ENCODE measurements around the gene STRBP. TPM values are rescaled to one million over a fixed set of nuclear protein-coding genes. Genes with fewer than 3 reads are reported as not detected.

Gene STRBP
- total RNA-seq, 1 donor from 2014 or later: 99.4 TPM

- Histone ChIP-seq H3K9ac (no peak overlapping the region), H3K4me1 (peaks cover 29% of the 10 kb centered on the region), H3K9me3 (ENCODE audit: low read depth) (no peaks in the 10 kb centered on the region), H3K27ac (no peak overlapping the region), H3K27me3 (no peaks in the 10 kb centered on the region), H3K4me3 (no peak overlapping the region), H3K4me2 (no peak overlapping the region), H2AFZ (replicated peaks) (no peak overlapping the region), H4K20me1 (ENCODE audit: low read depth) (no peaks in the 10 kb centered on the region), H3F3A (ENCODE audit: low read depth) (peaks cover 12% of the 10 kb centered on the region), H3K36me3 (no peaks in the 10 kb centered on the region), H3K79me2 (ENCODE audit: low read depth) (no peaks in the 10 kb centered on the region)
- H3K4me3 Mint-ChIP-seq: no peak overlapping the region
- H3K4me1 Mint-ChIP-seq: peaks cover 11% of the 10 kb centered on the region
- no peaks in the 10 kb centered on the region for H3K9me3 Mint-ChIP-seq
- H3K36me3 Mint-ChIP-seq: no peaks in the 10 kb centered on the region
- H3K27ac Mint-ChIP-seq: no peak overlapping the region
- H3K27me3 Mint-ChIP-seq (ENCODE audit: insufficient read depth, low read depth): peaks cover 4% of the 10 kb centered on the region
- TF ChIP-seq EZH2phosphoT487 (IDR thresholded peaks at IDR 0.05): no peak
- no peak for TF ChIP-seq CTCF (IDR thresholded peaks at IDR 0.05)
- no peak for DNase-seq (ENCODE audit: low spot score)
These were observed 16.3 kb upstream of the STRBP start for GRCh38 chr9:123284656-123285055.

GRCh38 chr9:123283455-123283854 lies 15.1 kb upstream of the STRBP start:
- Histone ChIP-seq H2AFZ (replicated peaks) (no peak overlapping the region), H3K9ac (no peak overlapping the region), H4K20me1 (ENCODE audit: low read depth) (no peaks in the 10 kb centered on the region), H3K4me2 (no peak overlapping the region), H3K9me3 (ENCODE audit: low read depth) (peaks cover 6% of the 10 kb centered on the region), H3K27me3 (no peaks in the 10 kb centered on the region), H3K4me1 (peaks cover 29% of the 10 kb centered on the region), H3K79me2 (ENCODE audit: low read depth) (no peaks in the 10 kb centered on the region), H3K36me3 (no peaks in the 10 kb centered on the region), H3F3A (ENCODE audit: low read depth) (peaks cover 12% of the 10 kb centered on the region), H3K27ac (no peak overlapping the region), H3K4me3 (no peak overlapping the region)
- TF ChIP-seq CTCF (IDR thresholded peaks at IDR 0.05) (no peak), EZH2 (IDR thresholded peaks at IDR 0.05) (no peak), EZH2phosphoT487 (IDR thresholded peaks at IDR 0.05) (no peak)
- Mint-ChIP-seq H3K27ac (no peak overlapping the region), H3K9me3 (peaks cover 7% of the 10 kb centered on the region), H3K4me1 (peaks cover 11% of the 10 kb centered on the region), H3K36me3 (no peaks in the 10 kb centered on the region), H3K4me3 (no peak overlapping the region), H3K27me3 (ENCODE audit: insufficient read depth, low read depth) (peaks cover 4% of the 10 kb centered on the region)
- no peak for DNase-seq (ENCODE audit: low spot score)

GRCh38 chr9:123283048-123283408 lies 14.6 kb upstream of the STRBP start:
- TF ChIP-seq EZH2phosphoT487 (IDR thresholded peaks at IDR 0.05) (no peak), CTCF (IDR thresholded peaks at IDR 0.05) (no peak), EZH2 (IDR thresholded peaks at IDR 0.05) (no peak)
- H3K36me3 Mint-ChIP-seq: no peaks in the 10 kb centered on the region
- H3K4me3 Mint-ChIP-seq: no peak overlapping the region
- Histone ChIP-seq H3K9ac (no peak overlapping the region), H3K9me3 (ENCODE audit: low read depth) (peaks cover 6% of the 10 kb centered on the region), H4K20me1 (ENCODE audit: low read depth) (no peaks in the 10 kb centered on the region), H3F3A (ENCODE audit: low read depth) (peaks cover 12% of the 10 kb centered on the region), H3K4me3 (no peak overlapping the region), H3K79me2 (ENCODE audit: low read depth) (no peaks in the 10 kb centered on the region), H3K36me3 (no peaks in the 10 kb centered on the region), H3K27me3 (no peaks in the 10 kb centered on the region), H3K27ac (no peak overlapping the region), H3K4me2 (no peak overlapping the region), H3K4me1 (peaks cover 29% of the 10 kb centered on the region), H2AFZ (replicated peaks) (no peak overlapping the region)
- H3K27ac Mint-ChIP-seq: no peak overlapping the region
- H3K4me1 Mint-ChIP-seq: peaks cover 11% of the 10 kb centered on the region
- no peak for DNase-seq (ENCODE audit: low spot score)
- H3K9me3 Mint-ChIP-seq: peaks cover 7% of the 10 kb centered on the region
- peaks cover 4% of the 10 kb centered on the region for H3K27me3 Mint-ChIP-seq (ENCODE audit: insufficient read depth, low read depth)
